Spleen (tissue), 11 donors: Measurements from ENCODE around the gene PPM1A. TPM values are rescaled to one million over a fixed set of nuclear protein-coding genes. Genes with fewer than 3 reads are reported as not detected.

Experiments
- DNase-seq: peaks from one replicate; pipeline ENCODE4 v3.0.0-alpha.2; 2020
- H3K27ac ChIP-seq, 8 donors: fragments of 200-600 bp; sonication (generic) in 7 of 8; 1 replicate in 4 of 8; 2 replicates in 4 of 8; pipeline versions ENCODE4 v1.5.0 to v1.8.0; 2016 to 2021; ENCODE audit warnings: inconsistent platforms in 4 of 8, mild to moderate bottlenecking in 4 of 8, moderate library complexity in 1 of 8
- H3K27me3 ChIP-seq, 7 donors: fragments of 200-600 bp; sonication (generic) in 6 of 7; replicated peaks in 1 of 7; 1 replicate in 4 of 7; 2 replicates in 3 of 7; pipeline versions ENCODE4 v1.5.0 to v1.8.0; 2016 to 2021; ENCODE audit warnings: inconsistent platforms in 3 of 7, mild to moderate bottlenecking in 1 of 7
- H3K36me3 ChIP-seq, 6 donors: fragments of 200-600 bp; sonication (generic) in 5 of 6; 1 replicate in 4 of 6; 2 replicates in 2 of 6; pipeline versions ENCODE4 v1.5.0 to v1.8.0; 2016 to 2021; ENCODE audit warnings: inconsistent platforms in 2 of 6
- H3K4me1 ChIP-seq, 6 donors: fragments of 200-600 bp; sonication (generic) in 5 of 6; 1 replicate in 3 of 6; 2 replicates in 3 of 6; pipeline versions ENCODE4 v1.5.0 to v1.8.0; 2016 to 2021; ENCODE audit warnings: inconsistent platforms in 3 of 6
- H3K4me3 ChIP-seq, 8 donors: fragments of 200-600 bp; sonication (generic) in 7 of 8; 1 replicate in 4 of 8; 2 replicates in 4 of 8; pipeline versions ENCODE4 v1.5.0 to v1.8.0; 2016 to 2021; ENCODE audit warnings: inconsistent platforms in 4 of 8, mild to moderate bottlenecking in 4 of 8, moderate library complexity in 2 of 8
- H3K9me3 ChIP-seq, 8 donors: fragments of 200-600 bp; sonication (generic) in 7 of 8; 1 replicate in 4 of 8; 2 replicates in 4 of 8; pipeline versions ENCODE4 v1.5.0 to v1.8.0; 2016 to 2021; ENCODE audit warnings: inconsistent platforms in 4 of 8
- POLR2A ChIP-seq, 3 donors: fragments of 450-650 bp; IDR thresholded peaks; one replicate each; pipeline ENCODE4 v1.5.1; 2017; ENCODE audit warnings: antibody characterized with exemption in 3 of 3, mild to moderate bottlenecking in 1 of 3
- POLR2AphosphoS5 ChIP-seq, 3 donors: sonication (generic); formaldehyde crosslinking; IDR thresholded peaks; one replicate each; pipeline ENCODE4 v1.5.1; 2017; ENCODE audit warnings: antibody characterized with exemption in 3 of 3
- WGBS, 5 donors: extraction: QIAGEN DNeasy Blood & Tissue Kit in 3 of 5; methylation state at CpG; one replicate each; pipeline versions ENCODE4 v1.1.5 to v1.1.7; 2013 to 2018; 5-methylcytosine and 5-hydroxymethylcytosine counted together
- intact Hi-C: fragments of 100-400 bp; cut with DNase I; formaldehyde crosslinking; loops from one replicate; pipeline ENCODE4 v1.15.0; 2023; ENCODE audit warnings: low total_unique reads
- polyA plus RNA-seq, 3 donors: library from polyadenylated mRNA; stranded (reverse); fragments of 200-250 nt; gene quantifications; one replicate each; pipeline ENCODE4 v1.2.1, GENCODE V29; 2013
- total RNA-seq, 7 donors: library from RNA; depleted of rRNA in 3 of 7; stranded (reverse); fragments of >200 nt in 3 of 7; fragmentation: NEBNext Ultra II Directional in 4 of 7; extraction: Animal tissue kit (Norgen Biotek cat#: 25700) in 4 of 7; gene quantifications; one replicate each; pipeline versions ENCODE4 v1.1.0 to v1.2.1, GENCODE V29; 2016 to 2021
- TF ChIP-seq, protein P1 (sequence below), 11 experiments: fragments of 200-600 bp in 7 of 11; fragments of 450-650 bp in 4 of 11; sonication (generic) in 4 of 11; IDR thresholded peaks in 8 of 11; conservative IDR thresholded peaks in 3 of 11; 1 replicate in 7 of 11; 2 replicates in 4 of 11; pipeline versions ENCODE4 v1.4.0 to v1.8.0; 2016 to 2021; ENCODE audit warnings: antibody characterized with exemption in 11 of 11, inconsistent platforms in 4 of 11, mild to moderate bottlenecking in 1 of 11
- donor health status: healthy with polysubstance abuse.
- donor health status: DM: no; HTN: no; CAD: no; lungs with moderate emphysema.
- donor health status: DM: no; HTN: no; CAD: no.
- donor health status: Bipolar disorder and iron deficiency.
- donor health status: healthy.
- donor health status: DM: no; HTN: no; CAD: no.
- donor health status: DM: yes; HTN: yes; CAD: no.

Gene PPM1A
- total and polyA plus RNA-seq, 10 donors, result 15.5 to 63.0 (median 45.0) TPM

DNA sequence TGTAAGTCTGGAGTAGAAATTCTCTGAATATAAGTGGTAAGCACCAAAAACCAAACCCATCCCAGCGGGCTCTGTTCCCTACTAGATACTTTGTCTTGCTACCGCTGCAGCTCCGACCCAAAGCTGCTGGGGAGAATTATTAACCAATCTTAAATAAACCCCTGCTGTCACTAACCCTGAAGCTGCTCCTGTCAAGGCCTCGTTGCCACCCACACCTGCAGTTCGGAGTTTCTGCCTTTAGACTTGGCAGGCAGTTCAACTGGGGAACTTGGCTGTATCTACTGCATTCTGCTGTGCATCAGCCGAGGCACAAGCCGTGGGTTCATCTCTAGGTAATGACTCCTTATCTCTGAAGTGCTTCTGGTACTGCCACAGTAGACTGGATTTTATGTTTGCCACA is 55.5 kb downstream of the PPM1A start:
- 93 to 96% (median 94%) methylated on average over 7 of the region's 7 CpGs for WGBS, 5 donors
- TF ChIP-seq, protein P1, sequence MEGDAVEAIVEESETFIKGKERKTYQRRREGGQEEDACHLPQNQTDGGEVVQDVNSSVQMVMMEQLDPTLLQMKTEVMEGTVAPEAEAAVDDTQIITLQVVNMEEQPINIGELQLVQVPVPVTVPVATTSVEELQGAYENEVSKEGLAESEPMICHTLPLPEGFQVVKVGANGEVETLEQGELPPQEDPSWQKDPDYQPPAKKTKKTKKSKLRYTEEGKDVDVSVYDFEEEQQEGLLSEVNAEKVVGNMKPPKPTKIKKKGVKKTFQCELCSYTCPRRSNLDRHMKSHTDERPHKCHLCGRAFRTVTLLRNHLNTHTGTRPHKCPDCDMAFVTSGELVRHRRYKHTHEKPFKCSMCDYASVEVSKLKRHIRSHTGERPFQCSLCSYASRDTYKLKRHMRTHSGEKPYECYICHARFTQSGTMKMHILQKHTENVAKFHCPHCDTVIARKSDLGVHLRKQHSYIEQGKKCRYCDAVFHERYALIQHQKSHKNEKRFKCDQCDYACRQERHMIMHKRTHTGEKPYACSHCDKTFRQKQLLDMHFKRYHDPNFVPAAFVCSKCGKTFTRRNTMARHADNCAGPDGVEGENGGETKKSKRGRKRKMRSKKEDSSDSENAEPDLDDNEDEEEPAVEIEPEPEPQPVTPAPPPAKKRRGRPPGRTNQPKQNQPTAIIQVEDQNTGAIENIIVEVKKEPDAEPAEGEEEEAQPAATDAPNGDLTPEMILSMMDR (IDR thresholded peaks at IDR 0.05 in 8 of 11, conservative IDR thresholded peaks at IDR 0.05 in 3 of 11), result no peak
- TF ChIP-seq POLR2AphosphoS5 (IDR thresholded peaks at IDR 0.05) (no peak), POLR2A (IDR thresholded peaks at IDR 0.05) (no peak)
- Histone ChIP-seq H3K4me3 (no peak overlapping the region), H3K27me3 (no peaks in the 10 kb centered on the region), H3K27ac (no peak overlapping the region), H3K36me3 (no peaks in the 10 kb centered on the region), H3K9me3 (peaks cover 0 to 12% (median 2%) of the 10 kb centered on the region in 8 donors), H3K4me1 (no peaks in the 10 kb centered on the region)
- intact Hi-C loops, result no loop called here
- no peak for DNase-seq

DNA sequence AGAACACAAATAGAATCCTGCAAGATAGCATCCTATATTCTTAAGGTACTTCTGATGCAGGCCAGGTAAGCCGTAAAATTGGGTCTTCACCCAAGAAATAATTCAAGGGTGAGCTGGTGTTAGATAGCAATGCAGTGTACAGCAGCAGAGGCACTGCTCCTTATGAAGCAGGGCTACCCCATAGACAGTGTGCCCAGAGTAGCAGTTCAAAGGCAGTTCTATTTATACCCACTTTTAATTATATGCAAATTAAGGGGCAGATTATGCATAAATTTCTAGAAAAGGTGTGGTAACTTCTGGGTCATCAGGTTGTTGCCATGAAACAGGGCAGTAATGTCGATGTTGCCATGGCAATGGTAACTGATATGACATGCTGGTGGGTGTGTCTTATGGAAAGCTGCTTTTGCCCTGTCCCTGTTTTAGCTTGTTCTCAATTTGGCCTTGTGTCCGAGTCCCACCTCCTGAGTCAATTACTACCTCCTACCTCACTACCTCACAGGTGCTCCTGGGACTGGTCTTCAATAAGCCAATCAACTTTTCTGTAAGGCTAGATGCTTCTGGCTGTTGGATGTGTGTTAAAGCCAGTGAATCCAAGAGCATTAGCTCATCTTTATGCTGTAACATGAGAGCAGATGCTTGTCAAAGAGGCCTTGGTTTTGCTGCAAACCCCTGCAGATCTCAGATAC is 61.0 kb downstream of the PPM1A start:
- WGBS, 5 donors, result 85 to 94% (median 91%) methylated on average over 3 of the region's 3 CpGs
- no peak for DNase-seq

DNA sequence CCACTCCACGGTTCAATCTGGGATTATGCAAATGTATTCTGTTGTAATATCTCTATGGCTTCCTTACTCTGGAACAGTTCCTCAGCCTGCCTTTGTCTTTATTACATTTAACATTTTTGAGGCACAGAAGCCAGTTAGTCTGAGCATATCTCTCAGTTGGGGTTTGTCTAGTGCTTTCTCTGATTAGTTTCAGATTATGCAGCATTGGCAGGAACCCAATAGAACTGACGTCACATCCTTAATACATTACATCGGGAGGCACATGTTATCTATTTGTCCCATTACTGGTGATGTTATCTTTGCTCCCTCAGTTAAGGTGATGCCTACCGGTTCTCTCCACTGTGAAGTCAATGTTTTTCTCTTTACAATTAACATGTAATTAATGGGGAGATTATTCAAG is 62.4 kb downstream of the PPM1A start:
- H3K4me3 ChIP-seq, result no peak overlapping the region
- no peaks in the 10 kb centered on the region for H3K4me1 ChIP-seq
- H3K27me3 ChIP-seq, result peaks cover 0 to 29% (median 0%) of the 10 kb centered on the region in 7 donors
- H3K36me3 ChIP-seq, result no peaks in the 10 kb centered on the region
- TF ChIP-seq POLR2AphosphoS5 (IDR thresholded peaks at IDR 0.05), result no peak
- TF ChIP-seq, protein P1 (IDR thresholded peaks at IDR 0.05 in 8 of 11, conservative IDR thresholded peaks at IDR 0.05 in 3 of 11), result no peak
- TF ChIP-seq POLR2A (IDR thresholded peaks at IDR 0.05), result no peak
- peaks cover 0 to 5% (median under 1%) of the 10 kb centered on the region in 8 donors for H3K9me3 ChIP-seq
- WGBS, 5 donors, result 38 to 67% (median 42%) methylated on average over 4 of the region's 4 CpGs
- intact Hi-C loops, result no loop called here
- no peak for DNase-seq
- H3K27ac ChIP-seq, result no peak overlapping the region

More for the DNA sequence above, 61.0 kb downstream of the PPM1A start:
- Histone ChIP-seq H3K4me1 (no peaks in the 10 kb centered on the region), H3K9me3 (peaks cover 0 to 12% (median 2%) of the 10 kb centered on the region in 8 donors), H3K27me3 (peaks cover 0 to 15% (median 0%) of the 10 kb centered on the region in 7 donors), H3K4me3 (no peak overlapping the region), H3K27ac (no peak overlapping the region), H3K36me3 (no peaks in the 10 kb centered on the region)
- TF ChIP-seq POLR2A (IDR thresholded peaks at IDR 0.05) (no peak), POLR2AphosphoS5 (IDR thresholded peaks at IDR 0.05) (no peak)
- TF ChIP-seq, protein P1 (IDR thresholded peaks at IDR 0.05 in 8 of 11, conservative IDR thresholded peaks at IDR 0.05 in 3 of 11), result no peak
- intact Hi-C loops, result no loop called here

DNA sequence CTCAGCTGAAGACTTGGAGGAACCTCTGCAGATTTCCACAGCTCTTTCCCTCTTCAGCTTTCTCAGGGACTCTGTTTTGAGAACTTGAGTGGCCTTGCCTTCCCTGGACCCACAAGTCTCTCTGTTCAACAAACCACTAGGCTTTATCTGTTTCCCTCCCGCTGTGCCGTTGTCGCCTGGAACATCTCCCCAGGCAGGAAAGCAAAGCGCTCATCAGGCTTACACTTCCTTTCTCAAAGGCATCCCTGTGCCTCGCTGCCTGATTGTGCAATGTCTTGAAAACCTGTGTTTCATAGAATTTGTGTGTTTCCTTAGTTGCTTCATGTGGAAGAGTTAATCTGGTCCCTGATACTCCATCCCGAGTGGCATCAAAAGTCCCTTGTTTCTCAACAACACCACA is 64.1 kb downstream of the PPM1A start:
- 33 to 60% (median 58%) methylated on average over 6 of the region's 6 CpGs for whole genome bisulfite sequencing, 5 donors

More for the DNA sequence above, 64.1 kb downstream of the PPM1A start:
- H3K4me3 ChIP-seq, result no peak overlapping the region
- no peaks in the 10 kb centered on the region for H3K9me3 ChIP-seq
- H3K27ac ChIP-seq, result no peak overlapping the region
- no peak for TF ChIP-seq POLR2AphosphoS5 (IDR thresholded peaks at IDR 0.05)
- no peak for TF ChIP-seq POLR2A (IDR thresholded peaks at IDR 0.05)
- TF ChIP-seq, protein P1 (IDR thresholded peaks at IDR 0.05 in 8 of 11, conservative IDR thresholded peaks at IDR 0.05 in 3 of 11), result no peak
- intact Hi-C loops, result no loop called here
- no peak for DNase-seq
- H3K36me3 ChIP-seq, result no peaks in the 10 kb centered on the region
- H3K4me1 ChIP-seq, result no peaks in the 10 kb centered on the region
- H3K27me3 ChIP-seq, result peaks cover 0 to 32% (median 0%) of the 10 kb centered on the region in 7 donors
